ENCODE results near the gene NAB2. TPM values are rescaled to one million over a fixed set of nuclear protein-coding genes. Genes with fewer than 3 reads are reported as not detected.

NAB2 gene
- polyA plus RNA-seq, 1 of the 3 experiments (the other 2 are of a cell fraction): 23.7 TPM

DNA sequence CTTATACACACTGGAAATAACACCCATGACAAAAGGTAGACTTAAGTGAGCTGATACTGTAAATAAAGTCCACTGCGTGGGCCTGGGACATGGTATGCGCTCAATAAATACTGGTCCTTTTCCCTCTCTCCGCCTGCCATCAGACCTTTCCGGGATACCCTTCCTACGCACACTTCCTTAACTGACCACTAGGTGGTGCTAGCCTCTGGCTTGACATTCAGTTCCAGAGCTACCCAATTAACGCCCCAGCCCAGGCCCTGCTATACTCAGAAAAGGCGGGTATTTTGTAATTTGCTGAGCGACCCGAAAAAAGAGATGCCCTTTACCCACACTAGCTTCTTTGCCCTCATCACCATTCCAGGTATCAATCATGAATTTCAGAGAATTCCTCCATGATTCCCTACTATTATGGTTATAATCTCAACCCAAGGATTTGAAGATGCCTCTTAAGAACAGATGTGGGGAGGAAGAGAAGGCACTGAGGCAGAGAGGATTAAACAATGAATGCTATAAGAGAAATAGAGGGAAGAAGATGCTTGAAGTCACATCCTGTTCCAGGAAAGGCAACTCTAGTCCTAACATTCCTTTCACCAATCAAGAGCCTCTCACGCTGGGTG lies 35.5 kb downstream of the NAB2 start:
- peaks cover 9% of the 10 kb centered on the region for H3K79me2 ChIP-seq (ENCODE audit: insufficient read depth)
- 13% methylated on average over 10 of the region's 10 CpGs for WGBS (ENCODE audit: low lambda C conversion rate)

More for the DNA sequence above, 35.5 kb downstream of the NAB2 start:
- POLR2A ChIA-PET: interaction anchor here (0.5 to 1.3 kb wide), 4 partner anchors 52 to 484 kb away, joined by 3 read pairs; partner anchors contain the start of gene NACA
- no peaks in the 10 kb centered on the region for H3K9me2 ChIP-seq
- no peaks in the 10 kb centered on the region for H3K36me3 ChIP-seq (replicated peaks in 1 of 2; ENCODE audit: control insufficient read depth in 1 of 2, insufficient read depth in 2 of 2, low read length in 1 of 2)
- no peaks in the 10 kb centered on the region for H3K27me3 ChIP-seq (ENCODE audit: insufficient read depth)
- H3K4me1 ChIP-seq (ENCODE audit: control insufficient read depth in 1 of 2, insufficient read depth in 2 of 2, low read depth in 1 of 2, low read length in 1 of 2): peaks cover 0 to 9% of the 10 kb centered on the region in 2 experiments; a peak in 2 of 4 replicates
- CTCF ChIA-PET: interaction anchor here (0.5 to 23.5 kb wide), 48 partner anchors 9 to 338 kb away, joined by 3 to 643 read pairs (median 5); partner anchors contain the start of genes GLI1, STAC3 and STAT6
- H2AFZ ChIP-seq (ENCODE audit: low read depth): no peak overlapping the region
- peaks cover 5% of the 10 kb centered on the region for H3F3A ChIP-seq (replicated peaks; ENCODE audit: insufficient read depth)
- H4K20me1 ChIP-seq (ENCODE audit: insufficient read depth): no peaks in the 10 kb centered on the region
- no peak overlapping the region for H3K4me2 ChIP-seq
- H3K27ac ChIP-seq (ENCODE audit: low read depth in 2 of 2, low read length in 1 of 2): no peak overlapping the region
- H3K4me3 ChIP-seq (ENCODE audit: low read depth in 2 of 2, low read length in 1 of 2): no peak overlapping the region; a peak in 1 of 4 replicates
- no peaks in the 10 kb centered on the region for H3K9me3 ChIP-seq
- 0 out of 2 replicates have a peak, but pooled peaks have one; percentile 43 for TF ChIP-seq MXI1 (IDR thresholded peaks at IDR 0.05; ENCODE audit: low read depth, low read length)
- no peak for TF ChIP-seq IRF3 (IDR thresholded peaks at IDR 0.05; ENCODE audit: low read depth, low read length)
- no peak for TF ChIP-seq POLR2AphosphoS5 (IDR thresholded peaks at IDR 0.05; ENCODE audit: low read depth, low read length)
- TF ChIP-seq GATA2 (CRISPR knock-in tag; IDR thresholded peaks at IDR 0.05): no peak
- TF ChIP-seq, protein P1, sequence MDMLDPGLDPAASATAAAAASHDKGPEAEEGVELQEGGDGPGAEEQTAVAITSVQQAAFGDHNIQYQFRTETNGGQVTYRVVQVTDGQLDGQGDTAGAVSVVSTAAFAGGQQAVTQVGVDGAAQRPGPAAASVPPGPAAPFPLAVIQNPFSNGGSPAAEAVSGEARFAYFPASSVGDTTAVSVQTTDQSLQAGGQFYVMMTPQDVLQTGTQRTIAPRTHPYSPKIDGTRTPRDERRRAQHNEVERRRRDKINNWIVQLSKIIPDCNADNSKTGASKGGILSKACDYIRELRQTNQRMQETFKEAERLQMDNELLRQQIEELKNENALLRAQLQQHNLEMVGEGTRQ (IDR thresholded peaks at IDR 0.05; ENCODE audit: borderline replicate concordance, low read depth, low read length): no peak
- peak; percentile 91 for TF ChIP-seq RAD21 (IDR thresholded peaks at IDR 0.05; ENCODE audit: low read length)
- no peak for TF ChIP-seq TEAD4 (IDR thresholded peaks at IDR 0.05; ENCODE audit: borderline replicate concordance, insufficient read depth)
- TF ChIP-seq SMC3 (IDR thresholded peaks at IDR 0.05; ENCODE audit: low read depth, low read length): peak; percentile 95
- peak; percentile 91 for TF ChIP-seq CTCF (IDR thresholded peaks at IDR 0.05)
- peak; percentile 80 for DNase-seq
- H3K9ac ChIP-seq: no peak overlapping the region
